NCI-H1417 (cell line): ENCODE results near the gene CORO6.
A peak's percentile ranks its signal among the peaks of the same experiment; 100 is the strongest.

ENCODE experiments used
- DNase-seq, 3 experiments: peaks; one replicate each; lab custom pipeline; 2025; lab: John Stamatoyannopoulos, UW

CORO6 gene

GRCh38 chr17:29613352-29613837 is 9.3 kb downstream of the CORO6 start:
- no peak for DNase-seq

- DNase-seq = no peak
Observed at GRCh38 chr17:29612404-29613280, 10.1 kb downstream of the CORO6 start.

DNA sequence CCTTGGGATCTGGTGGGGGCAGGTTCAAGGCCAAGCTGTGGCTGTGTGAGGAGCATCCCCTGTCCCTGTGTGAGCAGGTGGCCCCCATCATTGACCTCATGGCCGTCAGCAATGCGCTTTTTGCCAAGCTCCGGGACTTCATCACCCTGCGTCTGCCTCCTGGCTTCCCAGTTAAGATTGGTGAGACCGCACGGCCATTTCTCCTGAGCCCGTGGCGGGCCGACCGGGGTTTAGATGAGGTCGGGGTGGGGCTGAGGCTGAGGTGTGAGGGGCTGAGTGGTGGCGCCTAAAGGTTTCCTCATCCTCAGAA is 10.7 kb downstream of the CORO6 start:
- no peak for DNase-seq

DNA sequence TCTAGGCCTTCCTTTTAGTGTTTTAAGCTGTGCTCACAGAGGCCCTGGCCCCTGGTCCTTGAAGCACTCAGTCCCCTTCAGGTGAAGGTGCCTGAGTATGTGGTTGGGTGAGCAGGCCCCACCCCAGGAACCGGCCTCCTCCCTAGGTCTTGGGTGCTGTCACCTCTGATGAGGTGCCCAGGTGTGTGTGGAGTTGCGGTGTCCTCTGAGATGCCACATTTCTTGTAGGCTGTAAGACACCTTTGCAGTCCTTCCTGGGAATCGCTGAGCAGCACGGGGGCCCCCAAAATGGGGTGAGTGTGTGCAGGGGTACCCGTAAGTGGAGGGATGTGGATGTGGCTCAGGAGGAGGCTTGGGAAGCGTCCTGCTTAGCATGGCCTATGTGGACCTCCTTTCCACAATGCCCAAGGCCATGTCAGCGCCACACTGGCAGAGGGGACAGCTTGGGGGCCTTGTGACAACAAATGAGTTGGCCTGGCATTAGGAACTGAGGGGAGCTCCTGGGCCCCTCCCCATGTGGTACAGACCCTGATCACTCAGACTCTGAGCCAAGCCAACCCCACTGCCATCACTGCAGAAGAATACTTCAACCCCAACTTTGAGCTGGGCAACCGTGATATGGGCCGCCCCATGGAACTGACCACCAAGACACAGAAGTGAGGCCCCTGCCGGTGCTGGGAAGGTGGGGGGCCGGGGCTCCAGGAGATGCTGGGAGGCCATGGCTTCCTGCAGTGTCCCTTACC is 11.2 kb downstream of the CORO6 start:
- DNase-seq = no peak

DNA sequence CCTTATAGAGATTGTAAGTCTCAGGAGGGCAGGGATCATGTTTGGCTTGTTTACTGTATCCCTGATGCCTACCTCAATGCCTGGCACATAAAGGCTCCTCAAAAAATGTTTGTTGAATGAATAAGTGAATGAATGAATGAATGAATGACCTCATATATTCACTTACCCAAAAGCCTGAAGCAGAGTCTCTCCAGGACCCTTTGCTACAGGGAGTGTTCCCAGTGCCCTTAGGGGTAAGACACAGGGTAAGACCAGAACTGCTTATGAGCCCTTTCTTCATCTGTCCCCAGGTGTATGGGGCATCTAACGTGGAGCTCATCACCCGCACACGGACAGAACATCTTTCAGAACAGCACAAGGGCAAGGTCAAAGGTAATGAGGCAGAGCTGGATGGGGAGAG is 12.3 kb downstream of the CORO6 start:
- no peak for DNase-seq

DNA sequence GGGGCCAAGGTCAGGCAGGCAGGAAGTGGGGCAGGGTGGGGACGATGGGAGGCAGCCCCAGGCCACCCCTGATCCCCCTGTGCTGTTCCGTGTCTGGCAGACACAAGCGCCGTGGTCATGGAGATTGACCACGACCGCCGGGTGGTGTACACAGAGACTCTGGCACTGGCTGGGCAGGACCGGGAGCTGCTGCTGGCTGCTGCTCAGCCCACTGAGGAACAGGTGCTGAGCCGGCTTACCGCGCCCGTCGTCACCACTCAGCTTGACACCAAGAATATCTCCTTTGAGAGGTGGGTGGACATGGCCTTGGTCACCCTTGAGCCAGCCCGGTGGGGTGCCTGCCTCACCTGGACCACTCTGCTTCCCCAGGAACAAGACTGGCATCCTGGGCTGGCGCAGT is 13.7 kb downstream of the CORO6 start:
- DNase-seq = no peak

DNA sequence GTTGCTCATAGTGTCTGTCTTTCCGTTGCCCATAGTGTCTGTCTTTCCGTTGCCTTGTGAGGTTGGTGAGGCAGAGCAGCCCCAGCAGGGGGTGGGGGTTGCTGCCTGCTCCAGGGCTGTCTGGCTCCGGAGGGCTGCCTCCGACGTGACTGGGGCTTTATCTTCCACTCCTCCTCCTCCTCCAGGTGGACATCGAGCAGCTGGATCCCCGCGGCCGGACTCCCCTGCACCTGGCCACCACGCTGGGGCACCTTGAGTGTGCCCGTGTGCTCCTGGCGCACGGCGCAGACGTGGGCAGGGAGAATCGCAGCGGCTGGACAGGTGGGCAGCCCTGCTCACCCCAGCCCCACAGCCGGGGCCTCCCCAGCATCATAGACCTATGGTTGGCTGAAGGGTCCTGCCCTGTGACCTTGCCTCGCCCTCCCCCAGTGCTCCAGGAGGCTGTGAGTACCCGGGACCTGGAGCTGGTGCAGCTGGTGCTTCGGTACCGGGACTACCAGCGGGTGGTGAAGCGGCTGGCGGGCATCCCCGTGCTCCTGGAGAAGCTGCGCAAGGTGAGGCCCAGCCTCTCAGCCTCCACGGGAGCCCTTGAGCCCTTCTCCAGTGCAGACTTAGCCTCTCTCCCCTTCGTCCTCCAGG is 15.0 kb downstream of the CORO6 start:
- no peak for DNase-seq

- no peak for DNase-seq
Observed at GRCh38 chr17:29603109-29603674, 19.5 kb downstream of the CORO6 start.

DNA sequence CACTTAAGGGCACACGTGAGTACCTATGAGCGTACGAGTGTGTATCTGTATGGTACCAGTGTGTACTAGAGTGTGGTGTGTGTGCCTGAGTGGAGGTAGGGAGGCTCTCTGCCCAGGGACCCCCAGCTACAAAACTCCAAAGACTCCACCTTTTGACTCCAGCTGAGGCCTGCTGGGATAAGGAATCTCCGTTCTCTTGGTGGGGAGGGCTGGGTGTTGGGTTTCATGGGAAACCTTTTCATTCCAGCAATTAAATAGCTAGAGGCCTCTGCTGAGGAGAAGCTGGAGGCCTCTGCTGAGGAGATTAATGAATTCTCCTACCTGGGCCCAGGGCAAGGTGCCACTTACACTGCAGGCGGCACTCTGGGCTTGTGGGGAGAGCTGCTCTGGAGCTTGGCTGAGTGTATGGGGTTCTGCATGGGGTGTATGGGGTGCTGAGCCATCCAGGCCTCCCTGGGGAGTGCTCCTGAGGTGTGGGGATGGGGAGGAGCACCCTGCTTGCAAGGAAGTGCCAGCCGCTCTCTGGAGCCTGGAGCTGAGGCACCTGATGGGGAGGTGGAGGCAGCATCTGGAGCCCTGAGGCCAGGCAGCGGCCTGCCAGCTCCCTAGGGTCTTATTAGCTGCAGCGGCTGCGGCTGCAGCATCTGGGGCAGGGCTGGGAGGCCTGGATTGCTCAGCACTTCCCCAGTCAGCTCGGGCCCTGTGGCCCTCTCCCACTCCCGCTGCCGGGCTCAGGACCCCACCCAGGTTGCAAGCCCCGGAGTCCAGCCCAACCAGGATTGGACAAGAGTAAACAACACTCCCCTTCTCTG is 25.1 kb downstream of the CORO6 start:
- DNase-seq = peak in 2 of 3 experiments; percentile 22 to 36

DNA sequence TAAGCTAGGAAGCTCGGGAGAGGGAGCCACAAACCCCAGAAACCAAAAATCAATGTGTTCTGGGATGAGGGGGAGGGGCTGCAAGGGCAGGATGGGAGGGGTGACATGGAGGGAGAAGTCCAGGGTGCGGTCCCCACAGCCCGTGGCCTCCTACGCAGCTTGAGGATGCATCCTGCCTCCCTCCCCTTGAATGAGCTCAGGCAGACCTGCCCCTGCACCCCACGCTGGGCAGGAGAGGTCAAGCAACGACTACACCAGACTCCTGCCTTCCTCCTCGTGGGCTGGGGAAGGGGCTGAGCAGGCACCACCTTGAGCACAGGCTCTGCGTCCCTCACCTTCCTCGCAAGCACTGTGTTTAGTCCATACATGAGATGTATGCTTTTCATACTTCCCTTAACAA is 25.9 kb downstream of the CORO6 start:
- no peak for DNase-seq

GRCh38 chr17:29595943-29596774 is 26.6 kb downstream of the CORO6 start:
- no peak for DNase-seq

- DNase-seq = no peak
Observed at GRCh38 chr17:29595107-29595942, 27.4 kb downstream of the CORO6 start.

GRCh38 chr17:29594519-29595090 is 28.1 kb downstream of the CORO6 start:
- DNase-seq = no peak

DNA sequence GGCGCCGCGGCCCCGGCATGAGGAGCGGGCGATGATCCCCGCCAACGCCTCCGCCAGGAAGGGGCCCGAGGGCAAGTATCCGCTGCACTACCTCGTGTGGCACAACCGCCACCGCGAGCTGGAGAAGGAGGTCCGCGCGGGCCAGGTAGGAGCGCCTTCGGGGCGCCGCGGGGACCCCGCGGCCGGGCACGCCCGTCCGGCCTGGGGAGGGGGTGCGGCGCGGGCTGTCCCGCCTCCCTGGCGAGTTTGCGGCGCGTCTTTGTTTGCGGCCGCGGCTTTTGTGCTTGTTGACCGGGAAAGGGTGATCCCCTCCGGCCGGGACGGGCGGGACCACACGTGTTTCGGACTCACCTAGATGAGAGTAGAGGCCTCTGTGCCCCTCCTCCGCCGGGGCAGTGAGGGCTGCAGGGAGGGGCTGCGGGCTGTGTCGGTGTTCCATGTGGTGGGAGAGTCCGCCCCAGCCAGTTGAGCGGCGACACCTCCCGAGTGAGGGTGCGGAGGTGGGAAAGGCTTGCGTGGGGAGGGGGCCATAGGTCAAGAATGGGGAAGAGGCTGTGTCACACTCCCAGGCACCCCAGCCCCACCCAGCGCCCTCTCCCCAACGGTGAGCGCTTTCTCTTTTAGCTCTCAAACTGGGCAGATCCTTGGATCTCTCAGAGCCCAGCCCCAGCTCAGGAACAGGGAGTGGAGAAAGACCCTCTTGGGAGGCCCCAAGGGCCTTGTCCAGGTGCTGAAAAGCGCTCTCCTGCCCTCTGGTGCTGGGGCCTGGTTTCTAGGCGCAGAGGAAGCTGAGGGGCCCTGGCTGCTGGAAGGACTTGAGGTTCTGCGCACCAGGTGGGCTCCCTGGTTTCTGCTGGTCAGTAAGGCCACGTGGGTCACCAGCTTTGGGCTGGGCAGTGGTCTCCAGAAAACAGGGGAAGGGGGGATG is 28.9 kb downstream of the CORO6 start:
- peak; percentile 30 to 69 (median 65) for DNase-seq

DNA sequence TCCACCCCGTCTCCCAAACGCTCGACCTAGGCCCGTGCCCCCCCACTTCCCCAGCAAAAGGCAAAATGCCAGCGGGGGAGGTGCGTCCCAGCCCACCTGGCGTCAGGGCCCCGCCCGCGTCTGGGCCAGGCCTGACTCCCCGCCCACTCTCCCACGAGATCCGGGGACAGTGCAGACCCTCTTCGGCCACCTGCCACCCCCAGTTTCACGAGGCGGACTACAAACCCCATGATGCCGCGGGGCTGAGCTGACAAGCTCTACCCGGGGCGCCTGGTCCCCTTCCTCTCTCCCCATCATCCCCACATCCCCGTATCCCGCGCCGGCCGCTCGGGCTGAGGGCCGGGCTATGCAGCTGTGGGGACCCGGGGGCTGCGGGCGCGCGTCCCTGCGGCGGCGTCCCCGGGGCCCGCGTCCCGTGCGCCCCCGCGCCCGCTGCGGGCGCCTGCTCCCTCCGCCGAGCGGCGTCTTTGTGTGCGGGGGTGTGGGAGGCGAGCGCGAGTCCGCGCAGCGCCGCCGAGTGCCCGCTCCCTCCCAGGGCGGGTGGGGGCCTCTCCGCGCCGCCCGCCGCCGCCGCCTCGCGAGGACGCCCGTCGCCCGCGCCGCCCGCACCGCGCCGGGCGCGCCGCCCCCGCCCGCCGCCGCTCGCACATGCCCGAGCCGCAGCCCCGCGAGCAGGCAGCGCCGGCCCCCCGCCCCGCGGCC is 29.7 kb downstream of the CORO6 start, which contains the start of gene ANKRD13B:
TSS of gene ANKRD13B (plus strand) at position 283 of the 702 bp plus-strand sequence. CDS start 490 bp downstream, outside the sequence.
- DNase-seq = peak; percentile 37 to 74 (median 69)

DNA sequence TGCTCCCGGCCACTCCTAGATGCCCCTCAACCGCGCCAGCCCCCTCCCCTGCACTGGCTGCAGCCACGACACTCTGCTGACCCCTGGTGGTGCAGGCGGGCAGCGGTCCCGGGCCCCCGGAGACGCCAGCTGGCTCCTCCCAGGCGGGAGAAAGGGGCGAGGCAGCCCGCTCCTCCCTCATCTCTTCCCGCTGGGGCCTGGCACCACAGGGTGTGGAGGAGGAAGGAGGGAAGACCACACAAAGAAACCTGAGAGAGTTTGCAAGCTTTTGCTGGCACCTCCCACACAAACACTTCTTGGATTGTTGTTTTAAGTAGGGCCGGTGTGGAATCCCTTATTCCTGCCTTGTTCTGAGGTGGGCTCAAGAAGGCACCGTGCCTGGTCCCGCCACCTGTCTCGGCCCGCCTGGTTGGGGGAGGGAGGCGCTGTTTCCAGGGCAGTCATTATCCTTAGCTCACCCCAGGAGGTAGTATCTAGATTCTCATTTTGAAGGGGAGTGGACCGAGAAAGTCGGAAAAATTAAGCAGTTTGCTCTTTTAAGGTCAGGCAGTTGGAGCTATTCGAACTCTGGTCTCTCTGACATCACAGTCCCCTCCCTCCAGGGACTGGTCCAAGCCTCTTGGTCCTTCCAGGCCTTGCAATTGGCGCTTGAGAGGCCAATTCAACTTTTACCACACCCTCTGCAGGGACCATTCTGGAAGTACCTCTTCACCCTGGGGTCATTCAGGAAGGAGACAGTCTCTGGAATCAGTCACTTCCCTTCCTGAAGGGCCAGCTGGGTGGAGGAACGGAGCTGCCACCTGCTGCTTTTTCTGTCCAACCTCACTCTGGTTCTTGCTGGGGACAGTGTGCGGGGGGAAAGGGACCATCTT is 30.7 kb downstream of the CORO6 start:
- peak; percentile 87 to 95 (median 92) for DNase-seq
